GM12892 (cell line): ENCODE measurements around the gene SHROOM3.

Experiments used
- DNase-seq: peaks from one replicate; pipeline ENCODE4 v3.0.0; 2011; ENCODE audit not compliant: insufficient read length
- FAIRE-seq: peaks from 2 replicates; lab custom pipeline; 2011; peaks lifted over from hg19 to GRCh38; lab: Jason Lieb, UNC
- POLR2A ChIP-seq: IDR thresholded peaks from 2 replicates; pipeline ENCODE4 v1.6.1; 2011; ENCODE audit warnings: low read depth, low read length, control low read depth
- POLR2AphosphoS5 ChIP-seq: IDR thresholded peaks from 2 replicates; pipeline ENCODE4 v1.6.1; 2011; ENCODE audit warnings: low read depth, low read length, control low read depth
- TAF1 ChIP-seq: IDR thresholded peaks from 2 replicates; pipeline ENCODE4 v1.6.1; 2011; ENCODE audit warnings: low read depth, mild to moderate bottlenecking, control low read depth, low read length, borderline replicate concordance

The SHROOM3 gene

DNA sequence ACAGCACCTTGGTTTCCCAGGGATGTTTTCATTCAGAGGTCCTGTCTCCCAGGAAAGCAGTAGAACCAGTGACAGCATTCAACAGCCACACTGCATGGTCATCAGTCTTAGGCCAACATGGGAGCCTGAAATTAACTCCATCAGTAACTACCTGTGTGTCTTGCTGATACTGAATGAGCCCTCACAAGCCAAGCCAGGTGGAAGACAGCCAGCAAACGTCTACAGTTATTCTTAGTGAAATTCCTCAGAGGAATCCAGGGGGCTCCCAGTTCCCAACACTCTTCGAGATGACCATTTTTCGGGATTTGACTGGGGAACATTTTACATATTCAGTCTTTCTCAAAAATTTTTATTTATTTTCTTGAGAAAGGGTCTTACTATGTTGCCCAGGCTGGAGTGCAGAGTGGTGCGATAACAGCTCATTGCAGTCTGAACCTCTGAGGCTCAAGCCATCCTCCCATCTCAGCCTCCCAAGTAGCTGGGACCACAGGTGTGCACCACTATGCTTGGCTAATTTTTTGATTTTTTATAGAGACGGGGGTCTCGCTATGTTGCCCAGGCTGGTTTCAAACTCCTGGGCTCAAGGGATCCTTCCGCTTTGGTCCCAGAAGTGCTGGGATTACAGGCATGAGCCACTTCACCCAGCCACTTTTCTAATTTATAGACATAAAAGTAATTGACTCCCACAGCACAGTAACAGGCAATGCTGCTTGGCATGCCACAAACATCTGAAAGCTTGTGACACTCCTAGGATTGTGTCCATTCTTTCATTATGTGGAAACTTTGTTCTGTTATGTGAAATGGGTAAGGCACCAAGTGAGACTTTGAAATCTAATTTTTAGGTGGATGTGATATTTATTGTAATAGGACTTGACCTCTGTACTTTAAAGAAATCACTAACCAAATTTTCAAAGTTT, 346.0 kb downstream of the SHROOM3 start:
- no peak for TF ChIP-seq POLR2AphosphoS5
- TF ChIP-seq TAF1, result no peak
- no peak for TF ChIP-seq POLR2A
- DNase-seq, result no peak
- no peak for FAIRE-seq

DNA sequence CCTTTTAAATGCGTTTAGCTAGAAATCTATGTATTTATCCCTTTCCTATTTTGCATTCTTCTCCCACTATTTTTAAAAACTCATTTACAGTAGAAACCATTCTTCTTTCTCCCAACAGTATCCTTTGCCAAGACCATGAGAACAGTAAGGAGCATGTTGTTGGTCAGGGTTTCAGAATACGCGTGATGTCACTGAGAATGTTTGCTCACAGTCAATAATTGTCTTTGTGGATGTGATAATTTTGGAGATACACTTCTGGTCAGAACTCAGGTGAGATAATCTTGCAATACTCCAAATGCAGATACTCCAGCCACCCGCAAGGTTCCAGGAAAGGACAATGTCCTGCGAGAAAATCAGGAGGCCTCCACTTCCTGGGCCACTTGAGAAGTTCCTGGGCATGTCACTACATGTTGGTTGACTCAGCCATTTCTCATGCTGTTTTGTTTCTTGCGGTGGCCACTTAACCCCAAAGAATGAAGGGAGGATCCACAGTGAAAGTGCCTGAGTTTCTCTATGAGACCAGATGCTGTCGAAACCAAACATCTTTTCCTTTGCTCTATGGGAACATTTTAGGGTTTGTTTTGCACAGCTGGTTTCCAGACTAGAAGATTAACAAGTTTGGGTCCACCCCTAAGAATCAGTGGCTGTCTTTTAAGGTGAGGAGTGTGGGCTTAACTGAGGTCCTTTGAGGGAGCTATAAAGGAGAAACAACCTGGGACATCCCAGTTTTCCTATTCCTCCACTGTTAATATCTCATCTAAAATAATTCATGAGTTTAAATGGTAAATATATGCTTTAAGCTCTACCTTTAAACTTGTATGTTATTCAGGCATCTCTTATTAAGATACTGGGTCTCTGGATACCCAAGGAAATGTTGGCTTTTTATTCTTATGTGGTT, 346.9 kb downstream of the SHROOM3 start:
- DNase-seq (no peak), FAIRE-seq (peak; percentile 75)
- no peak for TF ChIP-seq POLR2A
- no peak for TF ChIP-seq TAF1
- no peak for TF ChIP-seq POLR2AphosphoS5

DNA sequence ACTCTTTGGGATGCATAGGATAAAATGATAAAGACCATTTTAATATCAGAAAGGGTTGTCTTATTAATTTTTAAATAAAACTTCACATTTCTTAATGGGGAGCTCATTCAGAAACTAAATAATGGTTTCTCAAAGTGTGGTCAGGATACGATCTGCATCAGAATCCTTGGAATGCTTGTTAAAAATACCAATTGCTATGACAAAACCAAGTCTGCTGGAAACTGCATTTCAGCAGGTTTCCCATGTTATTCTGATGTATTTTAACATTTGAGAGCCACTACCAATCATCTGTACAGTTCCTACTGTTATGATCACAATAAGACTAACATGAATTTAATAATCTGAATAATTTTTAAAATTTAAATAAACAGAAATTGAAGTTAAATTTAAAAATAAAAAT, 347.8 kb downstream of the SHROOM3 start:
- TF ChIP-seq POLR2AphosphoS5 (no peak), TAF1 (no peak), POLR2A (no peak)
- FAIRE-seq (no peak), DNase-seq (no peak)

DNA sequence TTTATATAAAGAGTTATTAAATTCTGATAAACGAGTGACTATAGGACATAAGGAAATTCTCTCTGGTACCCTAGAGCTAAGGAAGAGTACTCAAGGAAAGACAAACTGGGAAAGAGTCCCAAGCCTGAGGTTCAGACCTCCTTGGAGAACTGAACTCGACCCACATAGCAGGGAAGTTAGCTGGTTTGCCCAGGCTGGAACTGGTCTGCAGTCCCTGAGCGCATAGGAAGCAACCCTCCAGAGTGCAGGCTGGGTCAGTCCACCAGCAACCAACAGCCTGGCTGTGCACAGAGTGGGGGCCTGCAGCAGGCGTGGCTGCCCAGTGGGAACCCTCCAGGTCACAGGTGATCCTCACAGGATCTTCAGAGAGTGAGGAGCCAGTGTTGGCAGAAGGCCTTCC, 348.8 kb downstream of the SHROOM3 start:
- FAIRE-seq (no peak), DNase-seq (no peak)
- TF ChIP-seq POLR2A (no peak), POLR2AphosphoS5 (no peak), TAF1 (no peak)

DNA sequence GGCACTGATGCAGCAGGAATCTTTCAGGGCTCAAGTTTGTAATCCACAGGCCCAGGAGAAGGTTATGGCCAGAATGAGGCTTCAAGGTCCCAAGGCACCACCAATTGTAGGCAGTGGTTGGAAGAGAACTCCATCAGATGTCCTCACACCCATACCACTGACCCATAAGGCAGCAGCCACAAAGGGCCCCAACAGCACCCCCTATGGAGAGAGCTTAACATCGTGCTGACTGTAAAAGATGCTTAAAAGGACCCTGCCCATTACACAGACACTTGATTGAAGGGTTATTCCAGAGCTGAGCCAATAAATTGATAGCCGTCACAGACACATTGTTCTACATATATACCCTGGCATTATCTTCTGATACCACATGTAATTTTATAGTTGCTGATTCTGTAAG, 349.2 kb downstream of the SHROOM3 start:
- FAIRE-seq, result no peak
- TF ChIP-seq TAF1 (no peak), POLR2AphosphoS5 (no peak), POLR2A (no peak)
- DNase-seq, result no peak

DNA sequence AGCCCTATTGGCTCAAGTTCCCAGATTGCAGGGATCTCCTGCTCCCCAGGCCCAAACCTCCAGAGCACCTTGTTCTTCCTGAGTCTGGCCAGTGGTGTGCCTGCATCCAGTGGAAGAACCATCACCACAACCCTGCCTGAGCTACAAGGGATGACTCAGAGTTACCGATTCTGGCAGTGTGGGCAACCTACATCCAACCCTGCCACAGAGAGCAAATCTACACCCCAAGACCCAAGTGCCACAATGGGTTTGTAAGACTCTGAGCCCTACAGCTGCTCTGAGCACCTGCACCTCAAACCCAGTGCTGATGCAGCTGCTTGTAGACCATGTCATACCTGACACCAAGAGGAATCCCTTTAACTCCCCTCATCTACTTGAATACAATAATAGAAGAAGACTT, 352.9 kb downstream of the SHROOM3 start:
- TF ChIP-seq TAF1 (no peak), POLR2AphosphoS5 (no peak), POLR2A (no peak)
- DNase-seq, result no peak
- FAIRE-seq, result no peak

DNA sequence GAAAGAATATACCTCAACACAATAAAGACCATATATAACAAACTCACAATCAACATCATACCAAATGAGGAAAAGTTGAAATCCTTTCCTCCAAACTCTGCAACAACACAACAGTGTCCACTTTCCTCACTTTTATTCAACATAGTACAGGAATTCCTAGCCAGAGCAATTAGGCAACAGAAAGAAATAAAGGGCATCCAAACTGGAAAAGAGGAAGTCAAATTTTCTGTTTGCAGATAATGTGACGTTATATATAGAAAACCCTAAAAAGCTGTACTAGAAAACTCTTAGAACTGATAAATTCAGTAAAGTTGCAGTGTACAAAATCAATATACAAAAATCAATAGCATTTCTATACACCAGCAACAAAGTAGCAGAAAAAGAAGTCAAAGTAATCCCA, 355.3 kb downstream of the SHROOM3 start:
- FAIRE-seq (no peak), DNase-seq (no peak)
- no peak for TF ChIP-seq POLR2AphosphoS5
- TF ChIP-seq TAF1, result no peak
- no peak for TF ChIP-seq POLR2A

GRCh38 chr4:76791479-76791878, 356.4 kb downstream of the SHROOM3 start:
- TF ChIP-seq POLR2AphosphoS5 (no peak), TAF1 (no peak), POLR2A (no peak)
- DNase-seq (no peak), FAIRE-seq (no peak)

DNA sequence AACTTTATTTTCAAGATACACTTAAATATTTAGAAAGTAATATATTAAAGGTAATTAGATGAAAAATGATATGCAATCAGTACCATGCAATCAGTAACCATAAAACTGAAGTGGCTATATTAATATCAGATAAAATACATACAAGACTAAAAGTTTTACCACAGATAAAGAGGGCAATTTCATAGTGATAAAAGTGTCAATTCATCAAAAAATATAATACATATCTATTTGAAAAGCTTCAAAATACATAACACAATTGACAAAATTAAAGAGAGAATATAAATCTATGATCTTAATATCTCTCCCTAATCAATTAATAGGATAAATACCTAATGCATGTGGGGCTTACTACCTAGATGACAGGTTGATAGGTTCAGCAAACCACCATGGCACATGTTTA, 357.4 kb downstream of the SHROOM3 start:
- no peak for FAIRE-seq
- DNase-seq, result no peak
- TF ChIP-seq POLR2AphosphoS5, result no peak
- no peak for TF ChIP-seq TAF1
- no peak for TF ChIP-seq POLR2A

DNA sequence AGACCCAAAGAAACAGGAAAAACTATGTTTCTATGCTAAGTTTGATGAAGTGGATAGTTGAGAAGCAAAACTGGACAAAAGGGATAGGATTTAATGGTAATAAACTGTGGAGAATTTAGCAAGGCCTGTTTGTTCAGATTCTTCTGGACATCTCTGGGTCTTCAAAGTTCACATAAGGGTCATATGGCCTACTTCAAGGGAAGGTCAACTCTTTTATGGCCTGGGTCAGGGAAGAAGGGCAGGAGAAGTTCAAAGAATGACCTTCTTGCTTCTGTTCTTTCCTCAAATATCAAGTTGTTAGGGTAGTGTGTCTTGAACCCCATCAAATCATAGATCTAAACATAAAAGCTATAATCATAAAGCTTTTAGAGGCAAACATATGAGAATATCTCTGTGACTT, 360.2 kb downstream of the SHROOM3 start:
- FAIRE-seq, result no peak
- no peak for TF ChIP-seq TAF1
- TF ChIP-seq POLR2A, result no peak

GRCh38 chr4:76799140-76799539, 364.1 kb downstream of the SHROOM3 start:
- DNase-seq (no peak), FAIRE-seq (peak; percentile 30)
- TF ChIP-seq POLR2AphosphoS5, result no peak
- no peak for TF ChIP-seq POLR2A
- no peak for TF ChIP-seq TAF1

More for the DNA sequence above, 360.2 kb downstream of the SHROOM3 start:
- DNase-seq, result no peak

GRCh38 chr4:76799718-76800117, 364.7 kb downstream of the SHROOM3 start:
- no peak for DNase-seq
- no peak for FAIRE-seq
- TF ChIP-seq TAF1 (no peak), POLR2A (no peak), POLR2AphosphoS5 (no peak)
